NCI-H1092 (cell line): ENCODE data around the gene WNT6.

ENCODE experiments used
- DNase-seq: peaks from one replicate; lab custom pipeline; 2025; lab: John Stamatoyannopoulos, UW

Gene WNT6

DNA sequence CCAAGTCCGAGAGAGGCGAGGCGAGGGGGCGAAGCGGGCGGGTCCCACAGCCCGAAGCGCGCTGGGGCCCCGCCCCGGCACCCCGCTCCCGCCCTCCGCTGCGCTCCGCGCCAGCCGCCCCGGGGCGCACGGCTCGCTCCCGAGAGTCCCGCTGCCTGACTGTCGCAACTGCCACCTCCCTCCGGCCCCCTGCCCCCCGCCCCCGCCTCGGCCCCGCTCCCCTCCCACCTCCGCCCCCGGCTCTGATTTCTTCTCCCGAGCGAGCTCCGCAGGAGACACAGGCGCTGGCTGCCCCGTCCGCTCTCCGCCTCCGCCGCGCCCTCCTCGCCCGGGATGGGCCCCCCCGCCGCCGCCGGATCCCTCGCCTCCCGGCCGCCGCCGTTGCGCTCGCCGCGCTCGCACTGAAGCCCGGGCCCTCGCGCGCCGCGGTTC is at the start of gene WNT6:
WNT6 (plus strand) TSS at position 250 of the 432 bp plus-strand sequence. CDS start 233 bp downstream, outside the sequence.
- no peak for DNase-seq

DNA sequence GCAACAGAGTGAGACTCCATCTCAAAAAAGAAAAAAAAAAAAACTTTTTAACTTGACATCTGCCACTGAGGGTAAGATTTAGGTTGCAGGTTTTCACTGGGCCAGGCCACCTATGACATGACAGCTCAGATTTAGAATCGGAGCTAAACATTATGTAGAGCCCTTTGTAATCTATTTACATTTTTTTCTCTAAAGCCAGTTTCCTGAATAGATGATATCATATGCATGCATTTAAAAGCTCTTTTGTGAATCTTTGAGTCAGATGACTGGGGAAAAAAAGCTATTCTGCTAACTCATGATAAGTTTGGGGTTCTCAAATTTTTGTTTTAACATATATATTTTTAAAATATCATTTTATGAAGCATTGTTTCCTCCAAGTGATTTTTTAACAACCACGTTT is 49.3 kb upstream of the WNT6 start:
- no peak for DNase-seq

DNA sequence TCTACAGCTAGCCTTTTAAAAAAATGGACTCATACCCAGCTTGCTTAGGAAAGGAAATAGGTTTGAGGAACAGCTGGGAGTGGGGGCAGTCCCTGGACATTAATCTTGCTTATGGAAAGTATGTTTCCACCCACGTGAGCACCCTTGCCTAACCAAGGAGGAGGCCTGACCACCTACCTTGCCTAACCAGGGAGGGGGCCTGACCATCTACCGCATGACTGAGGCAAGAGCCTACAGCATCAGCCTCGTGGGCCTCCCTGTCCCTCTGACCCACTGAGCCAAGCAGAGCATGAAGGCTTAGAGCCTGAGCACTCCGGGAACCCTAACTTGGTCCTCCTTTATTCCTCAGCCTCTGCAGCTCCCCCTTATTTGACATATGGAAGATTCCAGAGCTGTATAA is 48.2 kb upstream of the WNT6 start:
- no peak for DNase-seq

DNA sequence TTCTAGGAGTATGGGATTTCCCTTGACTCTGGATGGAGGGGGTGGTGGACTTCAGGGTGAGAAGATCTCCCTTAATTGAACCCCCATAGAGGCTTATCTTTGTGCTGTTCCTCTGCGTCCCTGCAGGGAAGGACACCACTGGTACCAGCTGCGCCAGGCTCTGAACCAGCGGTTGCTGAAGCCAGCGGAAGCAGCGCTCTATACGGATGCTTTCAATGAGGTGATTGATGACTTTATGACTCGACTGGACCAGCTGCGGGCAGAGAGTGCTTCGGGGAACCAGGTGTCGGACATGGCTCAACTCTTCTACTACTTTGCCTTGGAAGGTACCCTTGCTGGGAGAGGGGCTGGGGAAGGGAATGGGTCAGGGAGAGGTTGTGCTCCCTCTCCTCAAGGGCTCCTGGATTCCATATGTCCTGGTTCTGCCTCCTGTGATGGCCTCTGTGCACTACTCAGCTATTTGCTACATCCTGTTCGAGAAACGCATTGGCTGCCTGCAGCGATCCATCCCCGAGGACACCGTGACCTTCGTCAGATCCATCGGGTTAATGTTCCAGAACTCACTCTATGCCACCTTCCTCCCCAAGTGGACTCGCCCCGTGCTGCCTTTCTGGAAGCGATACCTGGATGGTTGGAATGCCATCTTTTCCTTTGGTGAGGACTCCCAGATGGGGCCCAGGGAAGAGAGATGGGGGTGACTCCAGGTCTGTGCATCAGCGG is 47.3 kb upstream of the WNT6 start:
- no peak for DNase-seq

DNA sequence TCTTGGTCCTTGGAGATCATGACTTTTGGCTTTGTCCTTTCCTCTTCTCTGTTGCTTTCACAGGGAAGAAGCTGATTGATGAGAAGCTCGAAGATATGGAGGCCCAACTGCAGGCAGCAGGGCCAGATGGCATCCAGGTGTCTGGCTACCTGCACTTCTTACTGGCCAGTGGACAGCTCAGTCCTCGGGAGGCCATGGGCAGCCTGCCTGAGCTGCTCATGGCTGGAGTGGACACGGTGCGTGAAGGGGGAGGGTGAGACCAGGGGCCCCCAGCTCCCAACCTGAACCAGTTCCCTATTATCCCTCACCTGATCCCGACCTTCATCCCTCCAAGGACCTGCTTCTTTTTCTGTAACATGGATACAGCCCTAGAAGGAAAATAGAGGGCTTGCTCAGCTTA is 46.7 kb upstream of the WNT6 start:
- no peak for DNase-seq

DNA sequence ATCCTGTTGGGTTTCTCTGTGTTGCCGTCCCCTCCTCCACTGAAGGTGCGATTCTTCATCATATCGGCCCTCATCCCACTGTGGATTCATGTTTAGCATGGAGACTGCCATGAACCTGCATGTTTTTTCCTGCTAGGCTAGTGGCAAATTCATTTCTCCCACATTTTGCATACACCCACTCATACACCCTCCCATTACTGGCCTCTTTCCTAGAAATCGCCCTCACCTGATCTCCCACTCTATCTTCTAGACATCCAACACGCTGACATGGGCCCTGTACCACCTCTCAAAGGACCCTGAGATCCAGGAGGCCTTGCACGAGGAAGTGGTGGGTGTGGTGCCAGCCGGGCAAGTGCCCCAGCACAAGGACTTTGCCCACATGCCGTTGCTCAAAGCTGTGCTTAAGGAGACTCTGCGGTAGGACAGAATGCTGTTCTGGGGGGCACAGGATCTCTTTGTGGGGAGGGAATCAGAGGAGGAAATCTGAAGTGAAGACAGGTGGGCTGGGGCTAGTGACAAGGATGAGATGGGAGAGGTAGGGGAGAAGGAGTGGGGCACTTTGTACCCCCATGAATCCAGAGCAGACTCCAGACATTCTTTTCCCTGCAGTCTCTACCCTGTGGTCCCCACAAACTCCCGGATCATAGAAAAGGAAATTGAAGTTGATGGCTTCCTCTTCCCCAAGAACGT is 45.7 kb upstream of the WNT6 start:
- DNase-seq = no peak

DNA sequence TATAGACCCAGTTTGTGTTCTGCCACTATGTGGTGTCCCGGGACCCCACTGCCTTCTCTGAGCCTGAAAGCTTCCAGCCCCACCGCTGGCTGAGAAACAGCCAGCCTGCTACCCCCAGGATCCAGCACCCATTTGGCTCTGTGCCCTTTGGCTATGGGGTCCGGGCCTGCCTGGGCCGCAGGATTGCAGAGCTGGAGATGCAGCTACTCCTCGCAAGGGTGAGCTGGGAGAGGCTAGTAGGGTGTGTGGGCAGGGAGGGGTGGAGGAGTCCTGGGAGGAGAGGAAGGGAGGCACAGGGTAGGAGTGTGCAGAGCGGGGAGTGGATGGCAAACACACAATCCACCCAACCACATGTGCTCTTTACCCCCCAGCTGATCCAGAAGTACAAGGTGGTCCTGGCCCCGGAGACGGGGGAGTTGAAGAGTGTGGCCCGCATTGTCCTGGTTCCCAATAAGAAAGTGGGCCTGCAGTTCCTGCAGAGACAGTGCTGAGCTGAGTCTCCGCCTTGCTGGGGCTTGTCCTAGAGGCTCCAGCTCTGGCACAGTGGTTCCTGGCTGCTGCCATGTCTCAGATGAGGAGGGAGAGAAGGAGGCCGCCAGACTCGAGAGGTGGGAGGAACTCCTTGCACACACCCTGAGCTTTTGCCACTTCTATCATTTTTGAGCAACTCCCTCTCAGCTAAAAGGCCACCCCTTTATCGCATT is 44.9 kb upstream of the WNT6 start:
- DNase-seq = no peak

DNA sequence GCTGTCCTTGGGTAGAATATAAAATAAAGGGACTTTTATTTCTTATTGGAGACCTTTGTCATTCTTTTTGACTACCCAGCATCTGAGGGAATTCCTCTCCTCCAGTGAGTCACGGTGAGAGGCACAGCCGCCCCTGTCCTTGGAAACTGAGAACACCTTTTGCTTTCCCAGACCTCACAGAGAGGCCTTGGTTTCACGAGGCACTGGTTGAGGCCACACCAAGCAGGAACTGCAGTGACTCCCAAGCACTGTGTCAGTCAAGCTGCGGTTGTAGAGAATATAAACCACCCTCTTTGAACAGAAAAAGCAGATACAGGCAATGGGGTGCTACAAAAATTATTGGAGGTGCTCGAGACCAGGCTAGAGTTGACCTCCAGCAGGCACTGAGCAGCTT is 44.4 kb upstream of the WNT6 start:
- no peak for DNase-seq

DNA sequence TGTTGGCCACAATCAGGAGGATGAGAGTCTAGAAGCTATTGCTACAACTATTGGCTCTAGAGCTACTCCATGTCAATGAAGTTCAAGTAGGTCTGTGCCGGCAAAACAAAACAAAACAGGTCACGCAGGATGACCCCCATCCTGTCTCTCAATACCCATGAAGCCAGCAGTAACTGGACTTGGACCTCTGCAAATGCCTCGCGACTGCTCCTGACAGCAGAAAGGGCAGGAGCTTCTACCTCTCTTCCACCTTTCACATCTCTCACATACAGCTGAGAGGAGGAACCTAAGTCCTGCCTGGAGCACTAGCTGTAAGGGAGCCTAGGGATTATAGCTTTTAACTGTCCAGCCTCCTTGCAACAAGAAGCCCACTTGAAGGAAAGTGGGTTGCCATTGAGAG is 44.0 kb upstream of the WNT6 start:
- no peak for DNase-seq

DNA sequence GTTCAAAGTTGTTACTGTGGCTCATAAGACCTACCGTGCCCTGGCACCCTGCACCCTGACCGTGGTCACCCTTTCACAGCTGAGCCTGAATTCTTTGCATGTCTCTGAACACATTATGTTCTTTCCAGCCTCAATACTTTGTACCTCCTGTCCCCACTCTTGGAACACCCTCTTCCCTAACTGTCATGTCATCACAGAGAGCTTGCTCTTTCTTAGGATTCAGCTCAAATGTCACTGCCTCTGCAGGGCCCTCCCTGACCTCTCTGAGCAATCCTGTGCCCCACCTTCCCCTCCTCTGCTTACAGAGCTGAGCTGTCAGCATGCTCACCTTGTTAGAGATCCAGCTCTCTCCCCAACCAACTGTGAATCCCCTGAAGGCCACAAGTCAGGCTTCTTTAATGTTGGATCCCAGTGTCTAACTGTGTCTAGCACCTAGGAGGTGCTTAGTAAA is 43.0 kb upstream of the WNT6 start:
- no peak for DNase-seq

DNA sequence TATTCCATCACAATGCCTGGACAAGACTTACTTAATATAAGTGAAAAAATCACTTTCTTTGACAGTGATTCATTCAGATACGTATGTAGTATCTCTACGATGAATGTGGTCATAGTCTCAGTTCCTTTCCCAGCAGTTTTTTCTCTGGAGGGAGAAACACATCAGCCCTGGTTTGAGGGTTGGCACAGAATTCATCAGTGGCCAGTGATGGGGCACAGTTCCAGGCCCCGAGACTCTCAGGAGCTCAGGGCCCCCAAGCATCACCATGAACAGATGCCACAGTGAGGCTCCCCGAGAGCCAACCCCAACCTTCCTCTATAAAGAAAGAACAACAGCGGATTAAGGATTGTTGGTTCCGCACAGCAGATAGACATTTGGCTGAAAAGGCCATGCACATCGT is 40.5 kb upstream of the WNT6 start:
- DNase-seq = no peak

DNA sequence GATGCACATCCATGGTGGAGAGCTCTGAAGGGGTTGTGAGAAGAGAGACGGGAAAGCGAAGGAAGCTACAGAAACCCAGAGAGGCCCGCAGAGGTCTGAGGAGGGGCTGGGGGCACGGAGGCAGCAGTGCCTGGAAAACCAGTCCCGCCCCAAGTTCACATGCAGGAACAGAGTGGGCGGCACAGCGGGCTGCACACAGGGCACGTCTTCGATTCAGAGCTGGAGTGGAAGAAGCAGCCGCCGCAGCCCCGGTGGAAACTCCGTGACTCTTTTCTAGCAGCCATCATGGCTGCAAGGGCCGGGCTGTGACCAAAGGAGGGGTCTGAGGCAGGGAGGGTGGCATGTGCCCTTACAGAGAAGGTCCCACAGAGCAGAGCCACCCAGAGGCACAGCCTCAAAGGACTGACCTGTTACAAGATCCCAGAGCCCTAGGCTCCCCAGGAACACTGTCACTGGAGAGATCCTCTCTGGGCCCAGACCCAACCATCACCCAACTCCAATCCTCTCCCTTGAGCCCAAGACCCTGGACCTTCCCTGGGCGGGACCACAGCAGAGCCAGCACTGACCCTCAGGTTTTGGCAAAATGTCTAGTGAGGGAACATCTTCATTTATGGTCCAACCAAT is 38.7 kb upstream of the WNT6 start:
- no peak for DNase-seq

DNA sequence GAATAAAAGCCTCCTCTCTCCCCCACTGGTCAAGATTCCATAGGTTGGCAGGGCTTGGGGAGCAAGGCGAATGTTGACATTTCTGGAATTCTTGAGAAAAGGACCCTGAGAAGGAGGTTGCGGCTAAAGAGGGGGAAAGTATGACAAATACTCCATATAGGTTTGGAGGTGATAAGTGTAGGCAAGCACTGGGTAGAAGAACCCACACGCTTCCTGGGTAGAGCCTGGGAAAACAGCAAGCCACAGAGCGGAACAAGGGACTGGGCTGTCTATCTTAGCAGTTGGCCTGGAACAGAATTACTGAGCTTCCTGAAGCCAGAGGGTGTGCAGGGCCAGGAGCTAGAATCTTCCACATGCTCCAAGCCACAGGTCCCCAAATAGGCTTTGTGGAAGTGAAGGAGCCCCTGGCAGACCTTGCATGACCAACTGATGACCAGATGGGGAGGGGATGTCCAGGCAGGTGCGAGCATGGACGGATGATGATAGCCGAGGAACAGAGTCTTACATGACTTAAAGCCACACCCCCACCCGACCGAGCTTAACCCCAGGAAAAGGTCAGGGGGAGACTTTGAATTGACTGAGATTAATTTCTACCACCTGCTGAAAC is 37.9 kb upstream of the WNT6 start:
- DNase-seq = no peak

DNA sequence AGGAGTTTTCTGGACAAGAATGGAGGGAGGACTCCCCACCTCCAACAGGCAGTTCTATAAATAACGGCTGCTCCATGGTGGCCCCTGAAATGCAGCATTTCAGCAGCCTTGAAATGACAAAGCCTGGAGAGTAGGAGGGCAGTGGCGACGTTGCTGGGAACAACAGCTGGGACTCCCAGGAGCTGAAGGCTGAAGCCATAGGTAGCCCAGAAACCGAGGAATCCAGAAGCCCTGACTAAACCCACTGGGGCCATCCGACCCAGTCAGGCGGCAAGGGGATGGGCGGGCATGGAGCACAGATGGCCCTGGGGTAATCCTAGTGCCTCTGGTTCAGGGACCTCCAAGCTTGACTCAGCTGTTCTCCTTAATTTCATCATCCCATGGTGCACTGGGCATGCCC is 37.0 kb upstream of the WNT6 start:
- DNase-seq = no peak

DNA sequence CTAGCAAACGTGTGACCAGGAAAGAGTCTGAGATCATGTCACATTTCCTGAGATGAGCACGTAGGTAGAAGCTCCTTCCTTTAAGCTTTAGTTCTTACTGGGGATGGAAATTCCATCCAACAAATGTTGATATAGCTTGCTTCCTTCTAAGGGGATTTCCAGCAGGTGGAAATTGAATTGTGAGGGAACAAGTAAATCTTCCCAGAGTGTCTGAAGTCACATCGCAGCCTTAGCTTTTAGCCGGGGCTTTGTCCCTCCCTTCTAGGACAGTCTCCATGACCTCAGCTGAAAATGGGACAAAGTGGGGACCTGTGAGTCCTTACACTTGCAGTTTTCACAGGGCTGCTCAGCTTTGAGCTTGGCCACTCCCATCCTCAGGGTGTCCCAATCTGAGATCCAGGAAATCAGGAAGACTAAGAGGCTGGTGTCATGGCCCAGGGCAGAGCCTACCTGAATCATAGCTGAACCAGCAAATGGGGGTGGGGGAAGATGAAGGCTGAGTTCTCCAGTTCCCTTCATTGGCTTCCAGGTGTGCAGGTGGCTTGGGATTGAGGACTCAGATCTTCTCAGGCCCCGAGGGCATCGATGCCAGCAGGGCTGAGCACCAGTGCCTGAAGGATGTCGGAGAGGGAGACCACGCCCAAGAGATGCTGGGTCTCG is 36.3 kb upstream of the WNT6 start:
- DNase-seq = no peak

DNA sequence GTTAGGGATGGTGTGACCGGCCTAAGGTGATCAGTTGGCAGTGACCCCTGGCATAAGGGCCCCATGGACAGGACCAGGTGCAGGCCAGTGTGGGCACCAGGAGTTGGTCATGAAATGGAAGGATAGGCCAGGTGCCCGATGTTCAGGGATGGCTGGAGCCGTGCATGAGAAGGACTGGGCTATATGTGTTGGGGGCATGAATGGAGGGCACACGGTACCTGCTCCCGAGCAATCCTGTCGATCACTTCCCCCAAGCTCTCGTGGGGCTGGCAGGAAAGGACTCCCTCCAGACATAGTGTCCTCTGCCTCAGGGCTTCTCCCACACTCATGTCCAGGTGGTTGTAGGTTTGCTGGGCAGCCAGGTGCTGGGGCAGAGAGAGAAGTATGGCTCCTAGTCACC is 35.6 kb upstream of the WNT6 start:
- DNase-seq = no peak

DNA sequence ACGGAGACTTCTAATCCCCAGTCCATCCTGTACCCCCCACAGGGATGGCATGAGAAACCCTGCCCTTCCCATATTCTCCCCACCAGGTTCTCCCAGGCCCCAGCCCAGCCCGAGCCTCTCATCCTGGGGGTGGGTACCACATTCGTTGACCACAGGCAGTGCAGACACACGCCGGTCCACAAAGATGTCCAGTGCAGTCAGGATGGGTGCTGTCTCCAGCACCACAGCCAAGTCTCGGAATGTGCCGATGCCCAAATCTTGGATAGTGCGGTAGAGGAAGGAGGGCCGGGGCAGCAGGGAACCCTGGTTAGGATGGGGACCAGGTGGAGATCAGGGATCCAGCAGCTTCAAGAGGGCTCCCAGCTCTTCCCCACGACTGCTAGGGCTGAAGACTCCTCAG is 32.8 kb upstream of the WNT6 start:
- no peak for DNase-seq

DNA sequence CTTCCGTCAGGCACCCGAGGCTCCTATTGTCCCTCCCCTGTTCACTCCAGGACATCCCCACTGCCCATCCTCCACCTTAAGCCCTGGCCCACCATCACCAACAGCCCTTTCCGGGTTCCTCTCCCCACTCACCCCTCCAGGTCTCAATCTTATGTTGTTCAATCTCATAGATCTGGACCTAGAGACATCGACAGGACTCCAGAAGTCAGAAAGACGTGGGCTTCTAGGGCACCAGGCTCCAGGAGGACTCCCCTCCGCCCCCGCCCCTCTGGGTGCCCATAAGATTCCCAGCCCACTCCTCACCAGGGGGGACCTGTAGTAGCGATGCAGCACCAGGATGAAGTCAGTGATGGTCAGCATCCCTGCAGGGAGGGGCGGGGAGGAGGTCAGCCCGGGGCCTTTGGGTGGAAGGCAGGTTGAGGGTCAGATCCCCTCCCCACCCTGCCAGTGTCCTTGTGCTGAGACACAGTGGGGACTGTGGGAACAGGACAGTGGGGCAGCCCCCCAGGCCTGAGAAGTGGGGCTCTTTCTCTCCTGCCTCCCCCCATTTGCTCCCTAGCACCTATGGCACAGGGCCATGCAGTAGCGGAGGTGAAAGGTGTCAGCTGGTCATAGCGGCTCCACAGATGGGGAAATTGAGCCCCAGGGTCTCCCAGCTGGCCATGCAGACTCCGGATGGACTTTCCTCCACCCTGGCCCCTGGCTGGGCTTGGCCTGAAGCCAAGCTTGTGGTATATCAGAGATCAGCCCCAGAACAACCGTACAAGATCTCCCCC is 31.7 kb upstream of the WNT6 start:
- no peak for DNase-seq

DNA sequence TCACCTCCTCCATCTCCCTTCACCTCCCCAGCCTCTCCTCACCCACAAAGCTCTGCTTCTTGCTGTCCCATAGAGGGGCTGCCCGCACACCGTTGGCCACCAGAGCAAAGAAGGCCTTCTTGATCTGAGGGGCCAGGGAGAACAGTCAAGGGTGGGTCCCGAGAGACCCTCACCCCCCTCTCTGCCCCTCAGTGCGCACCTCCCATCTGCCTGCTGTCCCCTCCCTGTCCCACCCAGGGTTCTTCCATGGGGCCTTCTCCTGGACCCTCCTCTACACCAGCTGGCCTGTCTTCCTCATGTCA is 31.2 kb upstream of the WNT6 start:
- no peak for DNase-seq

DNA sequence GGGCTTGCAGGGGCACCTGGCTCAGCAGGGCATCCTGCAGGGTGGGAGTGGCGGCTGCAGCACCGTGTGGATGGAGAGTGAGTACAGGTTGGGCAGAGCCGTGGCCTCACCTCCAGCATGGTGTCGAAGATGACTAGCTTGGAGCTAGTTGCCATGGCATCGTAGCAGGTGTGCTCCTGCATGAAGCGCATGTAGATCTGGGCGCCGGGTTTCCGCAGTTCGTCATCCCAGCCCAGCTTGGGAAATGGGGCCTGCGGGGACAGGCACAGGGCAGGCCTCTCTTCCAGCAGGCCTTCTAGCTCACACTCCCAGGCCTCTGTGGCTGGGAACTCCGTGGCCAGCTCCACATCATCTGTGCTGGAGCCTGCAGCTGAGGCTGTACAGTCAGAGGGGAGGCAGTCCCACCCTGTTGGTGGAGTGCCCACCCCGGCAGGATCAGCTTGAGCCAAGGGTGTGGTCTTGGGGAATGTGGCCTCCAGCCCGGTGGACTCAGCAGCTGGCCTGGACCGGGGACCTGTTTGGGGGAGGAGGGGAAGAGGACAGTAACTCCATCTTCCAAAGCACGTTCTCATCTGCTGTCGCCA is 29.6 kb upstream of the WNT6 start:
- DNase-seq = no peak
